ENCODE data around the gene MIPOL1.

Gene MIPOL1

DNA sequence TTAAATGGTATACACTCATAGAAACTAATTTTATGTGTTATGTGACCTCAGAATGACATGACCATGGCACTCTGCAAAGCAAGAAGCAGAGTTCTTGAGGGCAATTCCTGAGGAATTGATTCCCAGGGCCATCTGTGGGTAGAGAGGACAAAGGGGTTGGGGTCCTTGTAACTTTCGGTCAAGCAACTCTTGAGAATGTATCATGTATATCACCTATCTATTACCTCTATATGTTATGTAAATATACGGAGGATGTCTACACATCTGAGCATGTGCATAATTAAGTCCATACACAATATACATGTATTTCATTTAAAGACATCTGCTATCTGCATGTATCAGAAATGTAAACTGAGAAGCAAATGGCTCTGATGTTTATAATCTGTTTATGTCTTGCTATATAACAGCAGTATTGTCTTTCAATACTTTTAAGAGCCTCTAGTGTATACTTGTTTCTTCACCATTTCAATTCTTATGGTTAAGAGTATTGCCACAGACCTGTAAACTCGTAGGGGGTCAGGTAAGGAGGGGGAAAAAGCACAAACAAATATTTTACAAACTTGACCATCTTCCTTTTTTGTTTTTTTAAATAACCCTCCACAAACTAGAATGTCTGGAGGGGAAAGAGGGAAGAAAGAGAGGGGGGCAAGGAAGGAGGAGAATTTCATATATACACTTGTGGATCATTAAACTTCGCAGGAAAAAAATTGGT is 392.8 kb downstream of the MIPOL1 start:
- in situ Hi-C loops (cut with HindIII; ENCODE audit: low sequenced_read_pairs) = no loop called here
- TF ChIP-seq, protein P1, sequence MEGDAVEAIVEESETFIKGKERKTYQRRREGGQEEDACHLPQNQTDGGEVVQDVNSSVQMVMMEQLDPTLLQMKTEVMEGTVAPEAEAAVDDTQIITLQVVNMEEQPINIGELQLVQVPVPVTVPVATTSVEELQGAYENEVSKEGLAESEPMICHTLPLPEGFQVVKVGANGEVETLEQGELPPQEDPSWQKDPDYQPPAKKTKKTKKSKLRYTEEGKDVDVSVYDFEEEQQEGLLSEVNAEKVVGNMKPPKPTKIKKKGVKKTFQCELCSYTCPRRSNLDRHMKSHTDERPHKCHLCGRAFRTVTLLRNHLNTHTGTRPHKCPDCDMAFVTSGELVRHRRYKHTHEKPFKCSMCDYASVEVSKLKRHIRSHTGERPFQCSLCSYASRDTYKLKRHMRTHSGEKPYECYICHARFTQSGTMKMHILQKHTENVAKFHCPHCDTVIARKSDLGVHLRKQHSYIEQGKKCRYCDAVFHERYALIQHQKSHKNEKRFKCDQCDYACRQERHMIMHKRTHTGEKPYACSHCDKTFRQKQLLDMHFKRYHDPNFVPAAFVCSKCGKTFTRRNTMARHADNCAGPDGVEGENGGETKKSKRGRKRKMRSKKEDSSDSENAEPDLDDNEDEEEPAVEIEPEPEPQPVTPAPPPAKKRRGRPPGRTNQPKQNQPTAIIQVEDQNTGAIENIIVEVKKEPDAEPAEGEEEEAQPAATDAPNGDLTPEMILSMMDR (IDR thresholded peaks at IDR 0.05; ENCODE audit: low read depth, low read length, missing control alignments) = no peak
- DNase-seq (ENCODE audit: low read depth) = no peak
- no peak overlapping the region for H3K4me3 ChIP-seq (ENCODE audit: low read depth, low read length)

DNA sequence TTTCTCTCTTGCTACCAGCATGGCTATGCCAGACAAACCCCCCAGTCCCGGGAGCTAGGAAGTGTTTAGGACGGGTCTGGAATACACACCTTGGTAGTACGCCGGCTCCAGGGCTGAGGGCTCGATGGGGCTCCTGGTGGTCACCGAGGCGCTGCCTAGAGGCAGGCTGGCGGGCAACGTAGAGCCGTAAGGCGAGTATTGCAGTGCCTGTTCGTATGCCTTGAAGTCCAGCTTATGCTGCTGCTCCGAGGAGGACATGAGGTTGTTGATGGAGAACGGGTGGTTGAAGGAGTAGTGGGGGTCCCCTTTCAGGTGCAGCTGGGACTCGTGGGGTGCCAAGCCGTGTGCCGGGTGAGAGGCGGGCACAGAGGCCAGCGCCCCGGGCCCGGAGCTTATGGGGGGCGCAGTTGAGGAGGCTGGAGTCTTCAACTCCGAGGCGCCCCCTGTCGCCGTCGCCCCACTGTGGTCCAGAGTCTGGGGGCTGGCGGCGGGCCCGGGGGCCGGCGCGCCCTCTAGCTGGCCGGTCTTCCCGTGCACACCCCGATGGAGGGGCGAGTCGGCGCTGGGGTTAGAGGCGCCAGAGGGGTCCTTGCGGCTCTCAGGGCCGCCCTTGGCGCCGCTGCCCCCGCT is 393.7 kb downstream of the MIPOL1 start:
- no peak for DNase-seq (ENCODE audit: low read depth)
- in situ Hi-C loops (cut with HindIII; ENCODE audit: low sequenced_read_pairs) = no loop called here
- TF ChIP-seq, protein P1 (IDR thresholded peaks at IDR 0.05; ENCODE audit: low read depth, low read length, missing control alignments) = no peak
- no peak overlapping the region for H3K4me3 ChIP-seq (ENCODE audit: low read depth, low read length)

DNA sequence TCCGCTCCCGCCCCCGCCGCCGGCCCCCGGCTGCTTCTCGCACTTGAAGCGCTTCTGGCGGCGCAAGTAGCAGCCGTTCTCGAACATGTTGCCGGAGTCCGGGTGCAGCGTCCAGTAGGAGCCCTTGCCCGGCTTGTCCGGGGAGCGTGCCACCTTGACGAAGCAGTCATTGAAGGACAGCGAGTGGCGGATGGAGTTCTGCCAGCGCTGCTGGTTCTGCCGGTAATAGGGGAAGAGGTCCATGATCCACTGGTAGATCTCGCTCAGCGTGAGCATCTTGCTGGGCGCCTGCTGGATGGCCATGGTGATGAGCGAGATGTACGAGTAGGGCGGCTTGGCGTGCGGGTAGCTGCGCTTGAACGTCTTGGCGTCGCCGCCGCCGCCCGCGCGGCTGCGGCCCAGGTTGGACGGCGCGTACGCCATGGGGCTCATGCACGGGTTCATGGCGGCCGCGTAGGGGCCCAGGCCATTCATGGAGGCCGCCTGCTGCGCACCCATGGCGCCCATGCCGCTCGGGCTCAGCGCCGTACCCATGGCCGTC is 394.3 kb downstream of the MIPOL1 start:
- no peak overlapping the region for H3K4me3 ChIP-seq (ENCODE audit: low read depth, low read length)
- TF ChIP-seq, protein P1 (IDR thresholded peaks at IDR 0.05; ENCODE audit: low read depth, low read length, missing control alignments) = no peak
- in situ Hi-C loops (cut with HindIII; ENCODE audit: low sequenced_read_pairs) = no loop called here
- DNase-seq (ENCODE audit: low read depth) = no peak

DNA sequence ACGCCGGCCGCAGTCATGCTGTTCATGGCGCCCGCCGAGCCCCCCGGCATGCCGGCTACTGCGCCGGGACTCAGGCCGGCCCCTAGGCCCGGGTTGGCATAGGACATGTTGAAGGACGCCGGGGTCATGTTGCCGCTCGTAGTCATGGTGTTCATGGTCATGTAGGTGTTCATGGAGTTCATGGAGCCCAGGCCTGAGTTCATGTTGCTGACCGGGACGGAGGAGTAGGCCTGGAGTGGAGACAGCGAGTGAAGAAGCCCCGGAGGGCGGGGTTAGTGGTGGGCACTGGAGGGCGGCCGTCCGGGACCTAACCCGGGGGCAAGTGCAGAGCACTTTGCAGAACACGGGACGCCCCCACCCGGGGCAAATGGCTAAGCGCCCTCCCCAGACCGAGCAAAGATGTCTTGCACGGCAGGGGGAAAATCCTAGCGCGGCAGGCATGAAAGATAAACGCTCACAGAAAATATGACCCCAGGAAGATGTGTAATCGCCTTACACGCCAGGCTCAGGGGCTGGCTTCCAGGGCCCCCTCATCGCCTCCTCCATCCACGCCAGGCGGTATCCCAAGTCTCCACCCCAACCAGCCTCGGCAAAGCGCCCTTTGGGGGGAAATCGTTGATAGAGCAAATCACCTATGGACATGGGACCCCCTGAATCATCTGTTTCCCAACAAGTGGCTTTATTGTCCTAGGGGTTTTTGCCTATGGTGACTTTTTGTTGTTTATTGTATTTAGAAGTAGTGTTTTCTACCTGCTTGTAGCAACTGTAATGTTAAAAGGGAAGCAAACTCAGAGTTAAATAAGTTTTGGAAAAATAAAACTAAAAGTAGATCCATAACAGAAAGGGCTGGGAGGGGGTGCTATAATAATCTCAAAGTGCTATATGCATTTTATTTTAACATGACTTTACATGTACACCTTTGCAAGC is 395.0 kb downstream of the MIPOL1 start:
- TF ChIP-seq, protein P1 (IDR thresholded peaks at IDR 0.05; ENCODE audit: low read depth, low read length, missing control alignments) = no peak
- no peak overlapping the region for H3K4me3 ChIP-seq (ENCODE audit: low read depth, low read length)
- in situ Hi-C loops (cut with HindIII; ENCODE audit: low sequenced_read_pairs) = no loop called here
- DNase-seq (ENCODE audit: low read depth) = no peak

DNA sequence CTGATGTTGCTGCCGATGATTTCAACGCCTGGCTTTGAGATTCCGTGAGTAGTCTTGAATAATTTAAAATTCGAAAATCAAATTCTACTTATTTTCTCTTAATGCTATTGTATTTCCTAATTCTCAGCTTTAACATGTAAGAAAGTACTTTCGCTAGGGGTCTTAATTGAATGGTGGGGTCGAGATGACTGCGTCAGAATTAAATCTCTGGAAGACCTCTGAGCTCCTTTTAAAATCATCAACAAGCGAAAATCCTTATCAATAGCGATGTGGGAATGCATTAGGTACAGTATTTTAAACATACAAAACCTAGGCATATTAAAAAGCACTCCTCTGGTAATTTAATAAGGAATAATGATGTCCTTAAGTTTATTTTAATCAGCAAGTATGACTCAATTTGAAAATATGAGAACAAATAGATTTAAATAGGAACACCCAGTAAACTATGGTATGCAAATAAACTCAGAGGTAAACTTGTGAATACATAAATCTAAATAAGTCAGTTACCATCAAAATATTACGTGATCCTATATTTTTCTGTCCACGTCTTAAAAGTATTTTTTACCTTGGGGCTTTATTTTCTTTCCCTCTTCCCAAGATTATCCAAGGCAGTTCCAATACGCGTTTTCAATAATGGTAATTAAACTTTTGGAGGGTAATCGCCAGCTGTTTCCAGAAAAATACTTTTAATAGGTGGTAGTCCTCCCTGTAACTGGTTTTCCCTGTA is 395.9 kb downstream of the MIPOL1 start:
- in situ Hi-C loops (cut with HindIII; ENCODE audit: low sequenced_read_pairs) = no loop called here
- no peak overlapping the region for H3K4me3 ChIP-seq (ENCODE audit: low read depth, low read length)
- TF ChIP-seq, protein P1 (IDR thresholded peaks at IDR 0.05; ENCODE audit: low read depth, low read length, missing control alignments) = no peak
- DNase-seq (ENCODE audit: low read depth) = no peak
